Fibroblast of lung (primary cell): Measurements from ENCODE around the gene KTI12. TPM values are rescaled to one million over a fixed set of nuclear protein-coding genes. Genes with fewer than 3 reads are reported as not detected.
"Not testable (repeated sequence)": the region's sequence is repeated elsewhere in the genome, so short reads cannot be mapped to it uniquely, and the experiment has no call there.

ENCODE experiments used
- DNase-seq, 2 donors: peaks; one replicate each; pipeline versions ENCODE4 v3.0.0 to v3.0.0-alpha.2; 2010; ENCODE audit warnings: low read depth in 2 of 2
- H2AFZ ChIP-seq: 2 replicates; pipeline ENCODE4 v1.5.1; 2012; ENCODE audit warnings: low read length, control low read depth, inconsistent platforms
- H3K27ac ChIP-seq: 2 replicates; pipeline ENCODE4 v1.5.1; 2011; ENCODE audit warnings: low read length, control low read depth; ENCODE audit not compliant: insufficient read depth
- H3K27me3 ChIP-seq: 2 replicates; pipeline ENCODE4 v1.5.1; 2011; ENCODE audit warnings: mild to moderate bottlenecking, low read length; ENCODE audit not compliant: control insufficient read depth, insufficient read depth
- H3K36me3 ChIP-seq: 2 replicates; pipeline ENCODE4 v1.5.1; 2011; ENCODE audit warnings: low read length; ENCODE audit not compliant: control insufficient read depth, insufficient read depth
- H3K4me1 ChIP-seq: 2 replicates; pipeline ENCODE4 v1.5.1; 2011; ENCODE audit warnings: low read length; ENCODE audit not compliant: control insufficient read depth, insufficient read depth; ENCODE audit errors: extremely low read depth
- H3K4me2 ChIP-seq: 2 replicates; pipeline ENCODE4 v1.5.1; 2011; ENCODE audit warnings: low read length, control low read depth; ENCODE audit not compliant: insufficient read depth; ENCODE audit errors: extremely low read depth
- H3K4me3 ChIP-seq, 4 experiments: fragments of 200-600 bp in 1 of 4; sonication (generic) in 1 of 4; replicated peaks in 1 of 4; 2 replicates each; pipeline ENCODE4 v1.5.1; 2011 to 2016; ENCODE audit warnings: low read length in 4 of 4, low read depth in 3 of 4, mild to moderate bottlenecking in 3 of 4, control low read depth in 2 of 4, inconsistent platforms in 1 of 4, mixed read lengths in 1 of 4; ENCODE audit not compliant: insufficient read depth in 1 of 4; ENCODE audit errors: control extremely low read depth in 1 of 4
- H3K79me2 ChIP-seq: 2 replicates; pipeline ENCODE4 v1.5.1; 2012; ENCODE audit warnings: mild to moderate bottlenecking, low read length, inconsistent platforms; ENCODE audit not compliant: control insufficient read depth, insufficient read depth
- H3K9ac ChIP-seq: 2 replicates; pipeline ENCODE4 v1.5.1; 2011; ENCODE audit warnings: mild to moderate bottlenecking, low read length, control low read depth; ENCODE audit not compliant: insufficient read depth
- H3K9me3 ChIP-seq: 2 replicates; pipeline ENCODE4 v1.5.1; 2012; ENCODE audit warnings: low read depth, low read length; ENCODE audit not compliant: control insufficient read depth, insufficient read depth
- H4K20me1 ChIP-seq: 2 replicates; pipeline ENCODE4 v1.5.1; 2011; ENCODE audit warnings: low read length; ENCODE audit not compliant: control insufficient read depth, insufficient read depth; ENCODE audit errors: extremely low read depth
- CTCF ChIP-seq, 2 donors: IDR thresholded peaks in 1 of 2; conservative IDR thresholded peaks in 1 of 2; 1 replicate in 1 of 2; 2 replicates in 1 of 2; pipeline ENCODE4 v1.5.1; 2011 to 2012; ENCODE audit warnings: low read length in 2 of 2, control low read depth in 1 of 2, inconsistent platforms in 1 of 2, low read depth in 1 of 2, mild to moderate bottlenecking in 1 of 2
- EZH2 ChIP-seq: IDR thresholded peaks from 2 replicates; pipeline ENCODE4 v1.5.1; 2012; ENCODE audit warnings: low read length, control low read depth, mild to moderate bottlenecking; ENCODE audit errors: missing control alignments
- polyA plus RNA-seq, 2 donors: library from polyadenylated mRNA; depleted of rRNA in 1 of 2; stranded (reverse) in 1 of 2; unstranded in 1 of 2; fragments of >200 nt; gene quantifications; 2 replicates each; pipeline ENCODE4 v1.2.1, GENCODE V29; 2011 to 2012; ENCODE audit warnings: missing spikeins in 1 of 2
- total RNA-seq: library from RNA; depleted of rRNA; stranded (reverse); fragments of >200 nt; gene quantifications from 2 replicates; pipeline ENCODE4 v1.2.1, GENCODE V29; 2014

The KTI12 gene
- total and polyA plus RNA-seq, 2 donors (not counting 1 experiment from before 2014, with no cell fraction given), result 7.8 to 11.8 TPM

GRCh38 chr1:52008071-52008809, 25.4 kb downstream of the KTI12 start:
- peaks cover 2% of the 10 kb centered on the region for H3K4me1 ChIP-seq
- no peaks in the 10 kb centered on the region for H3K36me3 ChIP-seq
- no peak overlapping the region for H2AFZ ChIP-seq
- H3K79me2 ChIP-seq, result no peaks in the 10 kb centered on the region
- H3K27ac ChIP-seq, result no peak overlapping the region
- H3K27me3 ChIP-seq, result no peaks in the 10 kb centered on the region
- no peaks in the 10 kb centered on the region for H3K9me3 ChIP-seq
- no peak overlapping the region for H3K4me2 ChIP-seq
- no peak overlapping the region for H3K9ac ChIP-seq
- TF ChIP-seq EZH2 (no peak), CTCF (conservative IDR thresholded peaks at IDR 0.05 in 1 of 2, IDR thresholded peaks at IDR 0.05 in 1 of 2; ENCODE audit: low read depth in 1 of 2, low read length in 2 of 2) (no peak)
- no peak overlapping the region for H3K4me3 ChIP-seq
- H4K20me1 ChIP-seq, result no peaks in the 10 kb centered on the region
- DNase-seq, result no peak

DNA sequence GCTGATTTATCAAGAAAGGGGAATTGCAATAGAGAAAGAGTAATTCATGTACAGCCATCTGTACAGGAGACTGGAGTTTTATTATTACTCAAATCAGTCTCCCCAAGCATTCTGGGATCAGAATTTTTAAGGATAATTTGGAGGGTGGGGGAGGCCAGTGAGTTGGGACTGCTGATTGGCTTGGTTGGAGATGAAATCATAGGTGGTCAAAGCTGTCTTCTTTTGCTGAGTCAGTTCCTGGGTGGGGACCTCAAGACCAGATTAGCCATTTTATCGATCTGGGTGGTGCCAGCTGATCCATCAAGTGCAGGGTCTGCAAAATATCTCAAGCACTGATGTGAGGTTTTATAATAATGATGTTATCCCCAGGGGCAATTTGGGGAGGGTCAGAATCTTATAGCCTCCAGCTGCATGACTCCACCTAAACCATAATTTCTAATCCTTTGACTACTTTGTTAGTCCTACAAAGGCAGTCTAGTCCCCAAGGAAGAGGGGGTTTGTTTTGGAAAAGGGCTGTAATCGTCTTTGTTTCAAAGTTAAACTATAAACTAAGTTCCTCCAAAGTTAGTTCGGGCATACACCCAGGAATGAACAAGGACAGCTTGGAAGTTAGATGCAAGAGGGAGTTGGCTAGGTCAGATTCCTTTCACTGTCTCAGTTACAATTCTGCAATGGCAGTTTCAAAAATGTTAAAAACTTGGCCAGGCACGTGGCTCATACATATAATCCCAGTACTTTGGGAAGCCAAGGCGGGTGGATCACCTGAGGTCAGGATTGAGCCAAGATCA, 26.2 kb downstream of the KTI12 start:
- Histone ChIP-seq H2AFZ (no peak overlapping the region), H4K20me1 (no peaks in the 10 kb centered on the region), H3K9me3 (no peaks in the 10 kb centered on the region), H3K27me3 (no peaks in the 10 kb centered on the region), H3K4me1 (peaks cover 2% of the 10 kb centered on the region), H3K4me2 (no peak overlapping the region), H3K4me3 (no peak overlapping the region), H3K9ac (no peak overlapping the region), H3K27ac (no peak overlapping the region), H3K79me2 (no peaks in the 10 kb centered on the region), H3K36me3 (no peaks in the 10 kb centered on the region)
- no peak for TF ChIP-seq EZH2
- no peak for TF ChIP-seq CTCF (conservative IDR thresholded peaks at IDR 0.05 in 1 of 2, IDR thresholded peaks at IDR 0.05 in 1 of 2; ENCODE audit: low read depth in 1 of 2, low read length in 2 of 2)
- peak in 1 of 2 donors; percentile 31 for DNase-seq

DNA sequence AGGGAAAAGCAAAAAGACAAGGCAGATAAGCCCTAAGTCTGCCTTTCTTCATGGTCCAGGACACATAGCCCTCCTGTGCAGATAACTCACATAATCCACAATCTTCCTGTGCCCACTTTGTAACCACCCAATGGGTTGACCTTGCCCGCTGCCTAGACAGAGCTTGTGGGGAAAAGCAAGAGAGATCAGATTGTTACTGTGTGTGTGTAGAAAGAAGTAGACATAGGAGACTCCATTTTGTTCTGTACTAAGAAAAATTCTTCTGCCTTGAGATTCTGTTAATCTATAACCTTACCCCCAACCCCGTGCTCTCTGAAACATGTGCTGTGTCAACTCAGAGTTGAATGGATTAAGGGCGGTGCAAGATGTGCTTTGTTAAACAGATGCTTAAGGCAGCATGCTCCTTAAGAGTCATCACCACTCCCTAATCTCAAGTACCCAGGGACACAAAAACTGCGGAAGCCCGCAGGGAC, 27.5 kb downstream of the KTI12 start:
- not testable (repeated sequence) for DNase-seq, H3K27me3 ChIP-seq, H3K9me3 ChIP-seq, H3K79me2 ChIP-seq, H3K4me2 ChIP-seq, H2AFZ ChIP-seq, H4K20me1 ChIP-seq, H3K36me3 ChIP-seq, H3K4me3 ChIP-seq, H3K4me1 ChIP-seq, H3K9ac ChIP-seq
- peak overlapping the region; percentile 56 for H3K27ac ChIP-seq

- H3K4me1 ChIP-seq, H3K4me3 ChIP-seq, H3K9ac ChIP-seq, H3K36me3 ChIP-seq, H3K79me2 ChIP-seq, H4K20me1 ChIP-seq, H3K27me3 ChIP-seq, H3K9me3 ChIP-seq: not testable (repeated sequence)
- H3K27ac ChIP-seq, result peak overlapping the region; percentile 56
- peak overlapping the region; percentile 35 for H2AFZ ChIP-seq
- H3K4me2 ChIP-seq, result peak overlapping the region; percentile 25
- DNase-seq, result peak; percentile 49 to 96
Observed at GRCh38 chr1:52005548-52005947, 28.1 kb downstream of the KTI12 start.
